ENCODE measurements around the gene SYNM. TPM values are rescaled to one million over a fixed set of nuclear protein-coding genes. Genes with fewer than 3 reads are reported as not detected.
A peak's percentile ranks its signal among the peaks of the same experiment; 100 is the strongest.
"Not testable (repeated sequence)": the region's sequence is repeated elsewhere in the genome, so short reads cannot be mapped to it uniquely, and the experiment has no call there.

Gene SYNM
- polyA plus RNA-seq, 1 donor, result 29.4 TPM

GRCh38 chr15:99062226-99062625 is 42.7 kb upstream of the SYNM start:
- peaks cover 59% of the 10 kb centered on the region for H3K27me3 ChIP-seq (ENCODE audit: control insufficient read depth, insufficient read depth, low read length)
- no peak for DNase-seq
- H3K4me1 ChIP-seq (ENCODE audit: control insufficient read depth, insufficient read depth, low read length), result peaks cover 2% of the 10 kb centered on the region
- no peaks in the 10 kb centered on the region for H3K36me3 ChIP-seq (ENCODE audit: control insufficient read depth, insufficient read depth, low read length)
- H3K9me3 ChIP-seq (ENCODE audit: control insufficient read depth, low read depth, low read length), result no peaks in the 10 kb centered on the region
- no peak overlapping the region for H3K4me3 ChIP-seq (ENCODE audit: low read length)
- 60% methylated on average over 2 of the region's 5 CpGs for WGBS (ENCODE audit: insufficient coverage, low lambda C conversion rate)
- no peak overlapping the region for H3K27ac ChIP-seq (ENCODE audit: low read length)

DNA sequence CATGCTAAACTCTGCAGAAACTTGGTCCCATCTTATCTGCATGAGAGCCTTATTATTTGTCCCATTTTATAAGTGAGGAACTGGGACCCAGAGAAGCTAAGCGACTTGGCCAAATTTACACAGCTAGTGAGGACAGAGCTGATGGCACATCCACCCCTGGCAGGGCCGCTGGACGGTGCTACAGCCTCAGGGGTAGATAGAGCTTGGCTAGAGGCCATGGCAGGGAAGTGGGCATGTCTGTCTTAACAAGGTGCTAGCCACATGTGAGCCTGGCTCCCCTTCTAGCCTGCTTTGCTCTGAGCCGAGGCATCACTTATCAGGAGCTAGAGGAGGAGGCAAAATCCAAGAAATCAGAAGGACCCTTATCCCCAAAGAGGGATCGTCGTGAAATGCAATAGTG is 36.7 kb upstream of the SYNM start:
- no peaks in the 10 kb centered on the region for H3K9me3 ChIP-seq (ENCODE audit: control insufficient read depth, low read depth, low read length)
- DNase-seq, result no peak
- H3K4me1 ChIP-seq (ENCODE audit: control insufficient read depth, insufficient read depth, low read length), result no peaks in the 10 kb centered on the region
- H3K4me3 ChIP-seq (ENCODE audit: low read length), result no peak overlapping the region
- peaks cover 16% of the 10 kb centered on the region for H3K27me3 ChIP-seq (ENCODE audit: control insufficient read depth, insufficient read depth, low read length)
- WGBS (ENCODE audit: insufficient coverage, low lambda C conversion rate), result no CpG with 5 or more reads among the region's 6 CpGs
- H3K36me3 ChIP-seq (ENCODE audit: control insufficient read depth, insufficient read depth, low read length), result no peaks in the 10 kb centered on the region
- no peak overlapping the region for H3K27ac ChIP-seq (ENCODE audit: low read length)

GRCh38 chr15:99070208-99070607 is 34.7 kb upstream of the SYNM start:
- no peak for DNase-seq
- H3K9me3 ChIP-seq (ENCODE audit: control insufficient read depth, low read depth, low read length), result no peaks in the 10 kb centered on the region
- H3K4me3 ChIP-seq (ENCODE audit: low read length), result no peak overlapping the region
- H3K36me3 ChIP-seq (ENCODE audit: control insufficient read depth, insufficient read depth, low read length), result no peaks in the 10 kb centered on the region
- H3K4me1 ChIP-seq (ENCODE audit: control insufficient read depth, insufficient read depth, low read length), result no peaks in the 10 kb centered on the region
- peaks cover 16% of the 10 kb centered on the region for H3K27me3 ChIP-seq (ENCODE audit: control insufficient read depth, insufficient read depth, low read length)
- WGBS (ENCODE audit: insufficient coverage, low lambda C conversion rate), result no CpG with 5 or more reads among the region's 5 CpGs
- no peak overlapping the region for H3K27ac ChIP-seq (ENCODE audit: low read length)

DNA sequence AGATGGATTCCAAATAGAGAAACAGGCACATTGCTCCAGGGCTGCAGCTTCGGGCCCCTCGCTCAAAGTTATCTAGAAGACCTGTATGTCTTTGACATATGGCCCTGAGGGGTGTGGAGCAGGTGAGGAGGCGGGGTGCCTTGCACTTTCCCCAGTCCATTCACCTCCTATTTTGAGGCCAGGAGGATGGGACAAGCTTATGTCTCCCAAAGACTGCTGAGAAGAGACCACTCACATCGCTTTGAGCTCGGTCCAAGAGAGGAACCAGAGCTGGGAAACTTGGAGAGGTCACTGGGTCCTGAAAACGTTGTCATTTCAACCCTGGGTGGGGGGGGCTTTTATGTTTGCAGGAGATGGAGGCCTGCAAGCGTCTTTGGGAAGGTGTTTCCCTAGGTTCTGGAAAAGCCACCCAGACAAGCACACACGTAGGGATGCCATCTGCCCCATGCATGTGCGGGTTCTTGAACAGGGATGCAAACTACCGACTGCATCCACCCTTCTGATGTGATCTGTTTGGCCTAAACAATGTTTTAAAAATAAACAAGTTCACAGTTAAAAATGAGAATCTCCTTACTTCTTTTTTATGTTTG is 33.7 kb upstream of the SYNM start:
- Histone ChIP-seq H3K36me3 (ENCODE audit: control insufficient read depth, insufficient read depth, low read length) (no peaks in the 10 kb centered on the region), H3K27me3 (ENCODE audit: control insufficient read depth, insufficient read depth, low read length) (peaks cover 16% of the 10 kb centered on the region), H3K4me3 (ENCODE audit: low read length) (no peak overlapping the region), H3K27ac (ENCODE audit: low read length) (no peak overlapping the region), H3K9me3 (ENCODE audit: control insufficient read depth, low read depth, low read length) (no peaks in the 10 kb centered on the region), H3K4me1 (ENCODE audit: control insufficient read depth, insufficient read depth, low read length) (no peaks in the 10 kb centered on the region)
- WGBS (ENCODE audit: insufficient coverage, low lambda C conversion rate), result no CpG with 5 or more reads among the region's 10 CpGs
- DNase-seq, result no peak

GRCh38 chr15:99073008-99073717 is 31.7 kb upstream of the SYNM start:
- H3K36me3 ChIP-seq (ENCODE audit: control insufficient read depth, insufficient read depth, low read length), result no peaks in the 10 kb centered on the region
- WGBS (ENCODE audit: insufficient coverage, low lambda C conversion rate), result 60% methylated on average over 1 of the region's 4 CpGs
- H3K27me3 ChIP-seq (ENCODE audit: control insufficient read depth, insufficient read depth, low read length), result peaks cover 16% of the 10 kb centered on the region
- H3K9me3 ChIP-seq (ENCODE audit: control insufficient read depth, low read depth, low read length), result no peaks in the 10 kb centered on the region
- no peak for DNase-seq
- no peak overlapping the region for H3K27ac ChIP-seq (ENCODE audit: low read length)
- H3K4me1 ChIP-seq (ENCODE audit: control insufficient read depth, insufficient read depth, low read length), result no peaks in the 10 kb centered on the region
- H3K4me3 ChIP-seq (ENCODE audit: low read length), result no peak overlapping the region

DNA sequence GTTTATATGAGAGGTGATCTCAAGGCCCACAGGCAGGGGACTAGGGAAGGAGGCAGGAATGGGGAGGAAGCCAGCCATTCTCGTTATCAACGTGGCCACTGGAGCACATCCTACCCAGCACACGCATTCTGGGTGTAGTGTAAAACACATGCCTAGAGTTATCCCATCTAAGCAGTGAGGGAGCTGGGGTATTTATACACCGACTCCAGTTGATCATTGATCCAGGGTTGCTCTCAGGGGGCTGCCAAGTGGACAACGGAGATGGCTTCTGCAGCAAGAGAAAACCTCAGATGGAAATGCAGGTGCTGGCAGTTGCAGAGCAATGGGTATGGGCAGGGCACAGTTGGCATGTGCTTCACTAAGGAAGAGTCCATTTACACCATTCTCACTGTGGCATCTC is 30.4 kb upstream of the SYNM start:
- WGBS (ENCODE audit: insufficient coverage, low lambda C conversion rate), result no CpG with 5 or more reads among the region's 5 CpGs
- DNase-seq, result no peak

DNA sequence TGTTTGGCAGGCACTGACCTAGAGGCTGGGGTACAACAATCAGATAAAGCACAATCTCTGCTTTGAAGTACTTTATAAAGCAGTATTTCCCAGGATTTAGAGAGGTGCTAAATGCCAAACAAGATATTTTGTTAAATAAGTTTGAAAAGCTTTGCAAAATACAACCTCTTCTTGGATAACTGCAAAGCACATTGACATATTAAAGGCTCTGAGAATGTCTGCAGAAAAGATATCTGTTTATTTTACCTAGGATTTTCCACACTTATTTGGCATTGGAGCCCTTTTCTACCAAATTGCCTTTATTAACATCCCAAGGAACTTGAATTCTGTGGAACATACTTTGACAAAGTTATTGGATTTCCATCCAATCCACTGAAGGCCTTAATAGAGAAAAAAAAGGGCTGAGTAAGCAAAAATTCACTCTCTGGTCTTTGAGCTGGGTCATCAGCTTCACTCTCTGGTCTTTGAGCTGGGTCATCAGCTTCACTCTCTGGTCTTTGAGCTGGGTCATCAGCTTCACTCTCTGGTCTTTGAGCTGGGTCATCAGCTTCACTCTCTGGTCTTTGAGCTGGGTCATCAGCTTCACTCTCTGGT is 29.7 kb upstream of the SYNM start:
- not testable (repeated sequence) for H3K4me1 ChIP-seq (ENCODE audit: control insufficient read depth, insufficient read depth, low read length); H3K36me3 ChIP-seq (ENCODE audit: control insufficient read depth, insufficient read depth, low read length); H3K9me3 ChIP-seq (ENCODE audit: control insufficient read depth, low read depth, low read length); DNase-seq; H3K27ac ChIP-seq (ENCODE audit: low read length); H3K4me3 ChIP-seq (ENCODE audit: low read length)
- peaks cover 14% of the 10 kb centered on the region for H3K27me3 ChIP-seq (ENCODE audit: control insufficient read depth, insufficient read depth, low read length)

More for the DNA sequence above, 30.4 kb upstream of the SYNM start:
- peaks cover 16% of the 10 kb centered on the region for H3K27me3 ChIP-seq (ENCODE audit: control insufficient read depth, insufficient read depth, low read length)
- no peak overlapping the region for H3K4me3 ChIP-seq (ENCODE audit: low read length)
- H3K27ac ChIP-seq (ENCODE audit: low read length), result no peak overlapping the region
- H3K9me3 ChIP-seq (ENCODE audit: control insufficient read depth, low read depth, low read length), result no peaks in the 10 kb centered on the region
- H3K36me3 ChIP-seq (ENCODE audit: control insufficient read depth, insufficient read depth, low read length), result no peaks in the 10 kb centered on the region
- no peaks in the 10 kb centered on the region for H3K4me1 ChIP-seq (ENCODE audit: control insufficient read depth, insufficient read depth, low read length)

GRCh38 chr15:99076109-99076508 is 28.8 kb upstream of the SYNM start:
- no peak for DNase-seq
- H3K27me3 ChIP-seq (ENCODE audit: control insufficient read depth, insufficient read depth, low read length), result peaks cover 13% of the 10 kb centered on the region
- 75% methylated on average over 2 of the region's 2 CpGs for WGBS (ENCODE audit: insufficient coverage, low lambda C conversion rate)
- H3K36me3 ChIP-seq (ENCODE audit: control insufficient read depth, insufficient read depth, low read length), result no peaks in the 10 kb centered on the region
- no peaks in the 10 kb centered on the region for H3K4me1 ChIP-seq (ENCODE audit: control insufficient read depth, insufficient read depth, low read length)
- no peak overlapping the region for H3K4me3 ChIP-seq (ENCODE audit: low read length)
- no peak overlapping the region for H3K27ac ChIP-seq (ENCODE audit: low read length)
- H3K9me3 ChIP-seq (ENCODE audit: control insufficient read depth, low read depth, low read length), result no peaks in the 10 kb centered on the region

DNA sequence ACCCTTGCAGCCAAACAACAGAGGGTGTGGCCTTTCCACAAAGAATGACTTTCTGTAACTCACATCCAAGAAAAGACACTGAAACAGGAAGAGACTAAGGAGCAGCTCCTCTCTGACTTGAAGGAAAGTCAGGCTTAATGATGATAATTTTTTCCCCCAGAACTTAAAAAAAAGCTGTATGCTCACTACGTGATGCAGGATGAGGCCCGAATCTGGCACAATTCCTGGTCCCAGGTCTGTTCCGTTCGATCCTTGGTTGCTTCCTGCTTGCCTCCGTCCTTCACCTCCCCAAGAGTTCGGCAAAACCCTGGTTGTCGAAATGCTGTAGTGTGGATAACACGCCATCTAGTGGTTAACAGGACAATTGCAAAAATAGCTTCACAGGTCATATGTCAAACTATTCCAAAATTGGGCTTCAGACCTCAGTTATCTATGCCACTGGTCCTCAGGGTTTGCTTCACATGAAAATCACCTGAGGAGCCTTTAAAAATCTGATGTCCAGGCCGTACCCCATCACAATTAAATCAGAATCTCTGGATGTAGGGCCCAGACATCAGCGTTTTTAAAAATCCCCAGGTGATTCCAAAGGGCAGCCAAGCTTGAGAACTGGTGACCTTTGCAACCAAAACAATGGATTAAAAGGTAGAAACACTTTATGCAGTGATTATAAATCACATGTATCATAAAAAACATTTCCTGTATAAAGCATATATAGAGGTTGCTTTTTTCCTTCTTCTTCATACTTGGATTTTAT is 28.1 kb upstream of the SYNM start:
- peak; percentile 54 to 62 for DNase-seq
- no peak overlapping the region for H3K27ac ChIP-seq (ENCODE audit: low read length)
- no peaks in the 10 kb centered on the region for H3K36me3 ChIP-seq (ENCODE audit: control insufficient read depth, insufficient read depth, low read length)
- H3K4me3 ChIP-seq (ENCODE audit: low read length), result peak overlapping the region; percentile 22
- 0% methylated on average over 1 of the region's 10 CpGs for WGBS (ENCODE audit: insufficient coverage, low lambda C conversion rate)
- H3K9me3 ChIP-seq (ENCODE audit: control insufficient read depth, low read depth, low read length), result no peaks in the 10 kb centered on the region
- H3K27me3 ChIP-seq (ENCODE audit: control insufficient read depth, insufficient read depth, low read length), result peaks cover 11% of the 10 kb centered on the region
- no peaks in the 10 kb centered on the region for H3K4me1 ChIP-seq (ENCODE audit: control insufficient read depth, insufficient read depth, low read length)

DNA sequence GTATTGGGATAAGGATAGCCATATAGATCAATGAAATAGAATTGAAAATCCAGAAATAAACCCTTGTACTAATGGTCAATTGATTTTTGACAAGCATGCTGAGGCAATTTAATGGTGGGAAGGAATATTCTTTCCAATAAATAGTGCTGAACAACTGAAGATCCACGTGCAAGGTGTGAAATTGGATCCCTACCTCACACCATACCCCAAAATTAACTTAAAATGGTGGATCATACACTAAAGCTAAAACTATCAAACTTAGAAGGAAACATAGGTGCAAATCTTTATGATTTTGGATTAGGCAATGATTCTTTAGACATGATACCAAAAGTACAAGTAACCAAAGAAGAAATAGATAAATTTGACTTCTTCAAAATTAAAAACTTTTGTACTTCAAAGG is 22.1 kb upstream of the SYNM start:
- Histone ChIP-seq H3K27ac (ENCODE audit: low read length) (no peak overlapping the region), H3K9me3 (ENCODE audit: control insufficient read depth, low read depth, low read length) (no peaks in the 10 kb centered on the region), H3K4me3 (ENCODE audit: low read length) (no peak overlapping the region), H3K27me3 (ENCODE audit: control insufficient read depth, insufficient read depth, low read length) (no peaks in the 10 kb centered on the region), H3K4me1 (ENCODE audit: control insufficient read depth, insufficient read depth, low read length) (no peaks in the 10 kb centered on the region), H3K36me3 (ENCODE audit: control insufficient read depth, insufficient read depth, low read length) (no peaks in the 10 kb centered on the region)
- no peak for DNase-seq
- WGBS (ENCODE audit: insufficient coverage, low lambda C conversion rate), result no CpG with 5 or more reads among the region's 1 CpG
